ENCODE data around the gene DPF3. TPM values are rescaled to one million over a fixed set of nuclear protein-coding genes. Genes with fewer than 3 reads are reported as not detected.

DPF3 gene
- total and polyA plus RNA-seq, 9 of the 15 experiments (the other 6 are each of a cell fraction or from before 2014, with no cell fraction given) = 0.21 to 4.9 (median 1.2) TPM

- TF ChIP-seq TSHZ1 (CRISPR knock-in tag; IDR thresholded peaks at IDR 0.05) = no peak
These were observed 45.7 kb upstream of the DPF3 start (continued) for GRCh38 chr14:72939630-72940029.

- no peak overlapping the region for H3K27ac ChIP-seq (ENCODE audit: extremely low read depth, low read depth, low read length)
- peaks cover 0 to 22% of the 10 kb centered on the region in 2 experiments; a peak in 2 of 5 replicates for H3K4me1 ChIP-seq (replicated peaks in 1 of 2; ENCODE audit: control insufficient read depth in 2 of 2, insufficient read depth in 2 of 2, low read length in 2 of 2)
- TF ChIP-seq ZNF445 (CRISPR knock-in tag; IDR thresholded peaks at IDR 0.05; ENCODE audit: low read depth) (no peak), HMG20A (CRISPR knock-in tag; conservative IDR thresholded peaks at IDR 0.05) (no peak), YY1 (IDR thresholded peaks at IDR 0.05; ENCODE audit: borderline replicate concordance in 1 of 3, control insufficient read depth in 1 of 3, extremely low read depth in 1 of 3, insufficient read depth in 3 of 3, insufficient read length in 1 of 3, insufficient replicate concordance in 2 of 3, low read depth in 1 of 3, low read length in 2 of 3) (no peak), ARID3A (IDR thresholded peaks at IDR 0.05; ENCODE audit: borderline replicate concordance, low read depth, low read length) (no peak), ATF1 (CRISPR knock-in tag; IDR thresholded peaks at IDR 0.05) (no peak), ATF1 (tag; IDR thresholded peaks at IDR 0.05) (no peak), BMI1 (IDR thresholded peaks at IDR 0.05; ENCODE audit: low read length) (no peak)
- in situ Hi-C loops (cut with MboI) = no loop called here
- H4K20me1 ChIP-seq (replicated peaks; ENCODE audit: control insufficient read depth, insufficient read depth, low read length) = no peaks in the 10 kb centered on the region
- H3K27me3 ChIP-seq (ENCODE audit: control insufficient read depth in 2 of 2, insufficient read depth in 2 of 2, low read length in 2 of 2) = no peaks in the 10 kb centered on the region
- no peak overlapping the region for H3K4me2 ChIP-seq (ENCODE audit: insufficient read depth, low read length)
- peaks cover 12% of the 10 kb centered on the region; the same call in 1 of the 3 replicates for H3K36me3 ChIP-seq (ENCODE audit: control insufficient read depth, insufficient read depth, low read length)
- WGBS (ENCODE audit: insufficient coverage, low coverage, missing lambda C conversion rate) = 89% methylated on average over 5 of the region's 7 CpGs
- ChIA-PET CTCF (ENCODE audit: low intra/inter-chr PET ratio) (no interaction called here), POLR2A (no interaction called here)
- no peak for FAIRE-seq
- no peaks in the 10 kb centered on the region for H3K9me1 ChIP-seq (ENCODE audit: control insufficient read depth, insufficient read depth, low read length)
- intact Hi-C loops (cut with micrococcal nuclease) = no loop called here
- peaks cover 81% of the 10 kb centered on the region for H3K79me2 ChIP-seq (ENCODE audit: control insufficient read depth, insufficient read depth, low read length)
- no TSS peak for BruUV-seq (replicated peaks)
- ATAC-seq = no peak
- H3K4me3 ChIP-seq = no peak overlapping the region
- no peak for DNase-seq (ENCODE audit: extremely low read depth in 1 of 4, low spot score in 3 of 4)
- H3K9ac ChIP-seq (ENCODE audit: insufficient read depth in 1 of 2, low read depth in 2 of 2, low read length in 2 of 2) = no peak overlapping the region
- H3K9me3 ChIP-seq (replicated peaks; ENCODE audit: control insufficient read depth, insufficient read depth, low read depth, low read length) = no peaks in the 10 kb centered on the region
- H2AFZ ChIP-seq (ENCODE audit: low read depth, low read length) = no peak overlapping the region
These were observed 39.0 kb upstream of the DPF3 start for GRCh38 chr14:72932893-72933292.

Data from K562 (cell line).